NCI-H1105 treated with DMSO at 0.1 percent for 48 hours (cell line): Measurements from ENCODE around the gene GET4.
A peak's percentile ranks its signal among the peaks of the same experiment; 100 is the strongest.
"Not testable (repeated sequence)": the region's sequence is repeated elsewhere in the genome, so short reads cannot be mapped to it uniquely, and the experiment has no call there.

Source experiments
- DNase-seq: peaks from one replicate; lab custom pipeline; 2025; lab: John Stamatoyannopoulos, UW

GET4 gene

DNA sequence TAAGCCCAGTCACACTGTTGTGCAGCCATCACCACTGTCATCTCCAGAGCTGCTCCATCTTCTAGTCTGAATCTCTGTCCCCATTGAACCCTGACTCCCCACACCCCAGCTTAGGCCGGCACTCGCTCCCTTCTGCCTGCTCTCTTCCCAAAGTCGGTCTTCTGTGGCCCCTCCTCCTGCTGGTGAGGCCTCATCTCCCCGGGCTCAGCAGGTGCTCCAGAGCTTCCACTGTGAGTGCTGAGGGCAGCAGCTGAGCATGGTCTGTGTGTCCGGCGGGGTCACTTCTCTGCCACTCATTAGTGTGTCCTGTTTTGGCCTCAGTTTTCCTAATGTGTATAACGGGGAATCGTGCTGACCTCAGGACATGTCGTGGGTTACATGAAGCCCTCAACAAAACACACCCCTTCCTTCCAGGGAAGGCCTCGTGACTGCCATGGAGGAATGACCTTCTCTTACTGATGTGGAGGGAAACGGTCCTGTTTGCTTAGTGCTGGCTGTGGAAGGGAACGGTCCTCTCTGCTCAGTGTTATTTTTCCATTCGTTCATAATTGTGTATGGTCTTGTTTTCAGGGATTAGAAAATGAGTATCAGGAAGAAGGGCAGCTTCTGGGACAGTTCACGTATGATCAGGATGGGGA lies 4.3 kb upstream of the GET4 start:
- DNase-seq: no peak

DNA sequence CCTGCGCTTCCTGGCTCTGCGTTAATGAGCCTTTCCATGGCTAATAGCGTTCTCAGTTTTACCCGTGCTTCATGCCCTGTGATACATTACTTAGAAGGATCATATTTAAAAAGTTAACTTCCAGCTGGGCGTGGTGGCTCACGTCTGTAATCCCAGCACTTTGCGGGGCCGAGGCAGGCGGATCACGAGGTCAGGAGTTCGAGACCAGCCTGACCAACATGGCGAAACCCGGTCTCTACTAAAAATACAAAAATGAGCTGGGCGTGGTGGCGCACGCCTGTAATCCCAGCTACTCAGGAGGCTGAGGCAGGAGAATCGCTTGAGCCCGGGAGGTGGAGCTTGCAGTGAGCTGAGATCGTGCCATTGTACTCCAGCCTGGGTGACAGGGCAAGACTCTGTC lies 3.7 kb upstream of the GET4 start:
- DNase-seq: not testable (repeated sequence)

DNA sequence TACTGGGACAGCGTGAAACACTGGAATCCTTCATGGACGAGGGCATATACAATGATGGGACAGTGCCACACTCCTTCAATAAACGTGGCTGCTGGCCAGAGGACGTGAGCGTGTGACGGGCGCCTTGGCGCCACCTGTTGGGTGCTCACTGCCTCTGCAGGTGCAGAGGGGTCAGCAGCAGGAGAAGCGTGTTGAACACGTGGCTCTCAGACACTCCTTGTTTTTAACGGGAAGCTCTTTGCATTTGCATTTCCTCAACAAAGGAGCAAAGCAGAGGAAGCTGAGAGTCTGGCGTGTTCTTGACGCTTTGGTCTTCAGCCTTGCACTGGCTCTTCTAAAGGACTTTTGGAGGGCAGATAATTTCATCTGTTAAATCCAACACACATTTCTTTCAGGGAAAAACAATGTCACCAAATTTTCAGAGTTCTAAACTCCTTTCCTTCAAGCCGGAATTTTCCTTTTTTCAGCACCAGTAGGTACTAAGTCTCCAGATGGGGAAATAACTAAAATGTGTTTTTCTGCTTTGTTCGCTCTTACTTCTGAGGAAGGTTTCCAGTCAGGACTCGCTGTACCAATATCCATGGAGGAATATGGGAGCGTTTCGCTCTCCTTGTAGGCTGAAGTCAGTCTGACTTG lies 2.9 kb upstream of the GET4 start:
- peak; percentile 72 for DNase-seq

DNA sequence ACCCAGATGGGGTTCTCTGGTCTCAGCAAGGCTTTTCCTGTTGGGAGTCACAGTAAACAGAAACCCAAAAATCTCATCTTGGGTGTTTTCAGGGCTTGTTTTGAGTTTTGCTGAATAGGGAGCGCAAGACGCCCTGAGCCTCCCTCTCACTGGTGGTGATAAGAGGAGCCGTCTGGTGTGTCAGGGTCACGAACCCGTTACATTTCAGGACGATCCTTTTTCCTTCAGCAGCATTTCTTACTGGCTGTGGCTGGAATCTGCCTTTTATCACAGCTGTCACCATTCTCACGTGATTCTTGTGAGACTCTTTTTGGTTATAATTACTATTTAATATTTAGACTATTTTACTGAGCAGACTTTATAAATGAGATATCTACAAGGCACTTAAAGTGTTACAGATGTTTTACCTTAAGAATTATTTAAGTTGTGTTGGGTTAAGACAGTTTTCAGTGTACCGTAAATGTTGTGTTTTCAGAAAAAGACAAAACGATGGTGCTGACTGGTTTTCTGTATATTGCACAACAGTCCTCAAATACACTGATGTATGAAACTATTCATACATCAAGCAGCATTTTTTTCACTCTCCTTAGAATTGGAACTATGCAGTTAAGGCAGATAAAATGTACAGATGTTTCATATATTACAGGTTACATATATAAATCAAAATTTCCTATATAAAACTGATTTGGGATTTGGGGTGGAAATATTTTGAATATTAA lies 2.2 kb upstream of the GET4 start:
- DNase-seq: no peak

DNA sequence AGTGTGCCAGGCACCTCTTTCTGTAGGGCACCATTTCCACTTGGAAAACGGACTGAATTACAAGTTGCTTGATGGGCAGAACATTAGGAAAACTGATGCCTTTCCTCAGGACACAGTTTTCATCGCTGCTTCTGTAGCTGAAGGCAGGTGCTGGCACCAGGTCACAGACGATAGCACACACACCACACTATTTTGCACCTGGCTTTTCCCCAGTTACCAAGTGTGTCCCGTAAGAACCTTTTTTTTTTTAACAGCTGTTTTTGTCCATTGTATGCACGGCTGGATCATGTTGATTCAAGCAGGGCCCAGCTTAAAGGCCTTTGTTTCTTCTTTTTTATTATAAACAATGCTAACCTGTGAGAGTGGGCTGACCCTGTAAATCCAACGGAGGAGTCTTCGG lies 1.3 kb upstream of the GET4 start:
- DNase-seq: peak; percentile 59

DNA sequence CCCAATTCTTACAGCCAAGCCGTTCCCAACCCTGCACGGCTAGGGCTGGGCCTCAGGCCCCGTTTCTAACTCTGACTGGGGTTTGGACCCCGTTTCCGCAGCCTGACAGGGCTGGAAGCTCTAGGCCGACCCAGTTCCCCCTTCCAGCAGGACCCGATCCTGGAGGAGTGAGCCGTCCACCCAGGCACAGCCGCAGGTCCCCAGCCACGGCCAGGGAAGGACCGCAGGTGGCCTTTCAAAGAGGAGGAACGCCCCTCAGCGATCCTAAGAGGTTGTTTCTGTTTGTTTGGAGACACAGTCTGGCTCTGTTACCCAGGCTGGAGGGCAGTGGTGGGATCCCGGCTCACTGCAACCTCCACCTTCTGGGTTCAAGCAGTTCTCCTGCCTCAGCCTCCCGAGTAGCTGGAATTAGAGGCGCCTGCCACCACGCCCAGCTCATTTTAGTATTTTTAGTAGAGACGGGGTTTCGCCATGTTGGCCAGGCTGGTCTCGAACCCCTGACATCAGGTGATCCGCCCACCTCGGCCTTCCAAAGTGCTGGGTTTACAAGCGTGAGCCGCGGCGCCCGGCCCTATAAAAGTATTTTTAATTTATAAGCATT lies 778 bp upstream of the GET4 start:
- DNase-seq: peak; percentile 11

DNA sequence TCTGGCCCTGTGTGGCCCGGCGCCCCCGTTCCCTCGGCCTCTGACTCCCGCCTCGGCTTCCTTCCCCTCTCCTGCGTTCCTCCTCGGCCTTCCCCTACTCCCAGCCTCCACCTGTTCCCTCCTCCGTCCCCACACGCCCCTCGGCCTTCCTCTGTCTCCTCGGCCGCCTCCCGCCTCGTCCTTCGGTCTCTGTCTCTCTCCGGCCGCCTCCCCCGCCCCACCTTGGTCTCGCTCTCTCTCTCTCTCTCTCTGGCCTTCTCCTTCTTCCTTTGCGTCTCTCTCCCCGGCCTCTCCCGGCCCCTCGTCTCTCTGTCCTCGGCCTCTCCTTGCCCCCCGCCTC lies 588 bp downstream of the GET4 start:
- DNase-seq: peak; percentile 27

DNA sequence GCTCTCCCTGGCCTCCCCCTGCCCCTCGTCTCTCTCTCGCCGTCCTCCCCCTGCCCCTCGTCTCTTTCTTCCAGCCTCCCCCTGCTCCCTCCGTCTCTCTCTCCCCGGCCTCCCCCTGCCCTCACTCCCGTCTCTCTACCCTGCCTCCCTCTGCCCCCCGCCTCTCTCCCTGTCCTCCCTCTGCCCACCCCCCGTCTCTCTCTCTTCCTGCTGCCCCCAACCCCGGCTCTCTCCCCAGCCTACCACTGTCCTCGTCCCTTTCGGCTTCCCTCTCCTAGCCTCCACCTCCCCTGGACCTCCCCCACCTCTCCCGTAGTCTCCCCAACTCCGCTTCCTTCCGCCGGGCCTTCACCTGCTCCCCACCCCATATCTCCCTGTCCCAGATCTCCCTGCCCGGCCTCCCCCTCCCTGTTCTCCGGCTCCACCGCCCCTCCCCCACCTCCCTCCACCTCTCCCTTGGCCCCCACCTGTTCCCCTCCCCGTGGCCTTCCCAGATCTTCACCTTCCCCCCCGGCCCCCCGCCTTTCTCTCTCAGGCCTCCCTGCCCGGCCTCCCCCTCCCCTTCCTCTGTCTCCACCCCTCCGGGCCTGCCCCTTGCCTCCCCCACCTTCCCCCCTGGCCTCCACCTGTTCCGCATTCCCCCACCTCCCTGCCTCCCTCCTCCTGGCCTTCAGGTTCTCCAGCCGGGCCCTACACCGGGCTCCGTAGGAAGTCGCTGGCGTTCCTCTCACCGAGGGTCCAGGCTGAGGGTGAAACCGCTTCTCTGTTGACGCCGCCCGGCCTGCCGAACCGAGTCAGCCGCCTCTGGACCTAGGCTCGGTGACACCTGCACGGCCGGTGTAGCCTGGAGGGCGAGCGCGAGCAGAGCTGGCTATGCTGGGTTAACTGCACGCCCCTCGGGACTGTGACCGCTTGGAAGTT lies 1.2 kb downstream of the GET4 start:
- peak; percentile 4 for DNase-seq

DNA sequence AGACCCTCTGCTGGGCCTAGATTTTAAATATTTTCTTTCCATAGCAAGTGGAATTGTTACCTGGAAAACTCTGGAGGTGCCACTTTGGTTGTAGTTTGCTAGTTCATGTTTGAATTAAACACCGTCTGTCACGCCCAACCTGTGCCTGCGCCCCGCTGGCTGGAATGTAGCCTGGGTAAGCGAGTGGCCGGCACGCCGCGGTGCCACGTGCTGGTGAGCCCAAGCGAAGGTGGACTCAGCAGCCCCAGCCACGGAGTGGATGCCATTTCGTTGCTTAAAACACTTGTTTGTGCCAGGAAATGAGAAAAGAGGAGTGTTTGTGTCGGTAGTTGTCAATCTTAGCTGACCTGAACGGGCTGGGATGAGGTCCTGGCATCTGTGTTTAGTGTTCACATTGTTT lies 2.7 kb downstream of the GET4 start:
- no peak for DNase-seq

DNA sequence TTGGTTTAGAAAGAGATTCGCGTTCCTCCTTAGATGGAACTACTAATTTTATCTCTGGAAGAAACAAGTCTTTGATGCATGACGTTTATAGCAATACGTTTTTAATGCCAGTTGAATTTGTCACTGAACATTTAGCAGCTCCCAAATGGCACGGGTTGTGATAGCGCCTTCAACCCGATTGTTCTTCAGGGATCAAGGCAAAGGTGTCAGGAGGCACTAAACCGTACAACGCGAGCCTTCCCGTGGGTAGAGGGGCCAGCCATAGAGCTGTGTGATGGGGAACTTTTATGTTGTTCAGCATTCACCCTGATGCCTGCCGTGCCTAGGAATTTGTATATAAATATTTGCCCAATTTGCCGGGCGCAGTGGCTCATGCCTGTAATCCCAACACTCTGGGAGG lies 3.4 kb downstream of the GET4 start:
- DNase-seq: no peak

DNA sequence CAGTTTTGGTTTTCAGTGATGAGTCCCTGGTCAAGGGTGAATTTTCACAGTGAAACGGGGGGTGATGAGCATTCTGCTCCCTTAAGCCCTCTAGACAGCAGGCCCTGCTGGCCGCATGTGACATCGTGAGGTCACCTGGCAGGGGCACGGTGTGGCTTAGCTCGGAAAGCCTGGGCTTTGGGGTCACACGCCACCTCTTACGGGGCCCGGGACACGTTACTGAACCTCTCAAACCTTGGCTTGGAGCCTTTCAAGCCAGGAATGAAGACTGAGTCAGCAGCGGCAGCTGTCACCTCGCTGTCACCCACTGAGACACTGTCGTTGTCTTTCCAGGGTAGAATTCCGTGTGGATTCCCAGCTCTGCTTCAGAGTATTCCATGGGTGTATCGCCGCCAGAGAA lies 4.1 kb downstream of the GET4 start:
- no peak for DNase-seq

DNA sequence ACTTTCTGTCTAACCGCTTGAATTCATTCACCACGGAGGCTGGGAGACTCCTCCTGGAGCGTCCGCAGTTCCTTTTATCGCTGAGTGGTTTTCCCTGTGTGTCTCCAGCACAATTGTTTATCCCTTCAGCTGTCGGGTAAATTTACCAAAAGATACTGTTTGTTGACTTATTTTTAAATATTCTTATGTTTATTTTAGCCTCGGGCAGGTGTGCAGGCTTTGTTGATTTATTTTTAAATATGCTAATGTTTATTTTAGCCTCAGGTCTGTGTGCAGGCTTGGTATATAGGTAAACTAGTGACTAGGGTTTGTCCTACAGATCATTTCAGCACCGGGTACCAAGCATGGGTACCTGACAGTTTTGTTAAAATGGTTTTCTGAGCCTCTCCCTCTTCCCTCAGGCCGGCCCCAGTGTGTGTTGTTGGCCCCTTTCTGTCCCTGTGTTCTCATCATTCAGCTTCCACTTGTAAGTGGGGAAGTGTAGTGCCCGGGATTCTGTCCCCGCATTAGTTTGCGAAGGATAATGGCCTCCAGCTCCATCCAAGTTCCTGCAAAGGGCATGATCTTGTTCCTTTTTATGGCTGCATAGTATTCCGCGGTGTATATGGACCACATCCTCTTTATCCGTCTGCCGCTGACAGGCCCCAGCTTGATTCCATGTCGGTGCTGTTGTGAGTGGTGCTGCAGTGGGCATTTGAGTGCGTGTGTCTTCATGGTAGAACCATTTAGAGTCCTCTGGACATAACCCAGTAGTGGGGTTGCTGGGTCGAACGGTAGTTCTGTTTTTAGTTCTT lies 5.3 kb downstream of the GET4 start:
- DNase-seq: no peak

DNA sequence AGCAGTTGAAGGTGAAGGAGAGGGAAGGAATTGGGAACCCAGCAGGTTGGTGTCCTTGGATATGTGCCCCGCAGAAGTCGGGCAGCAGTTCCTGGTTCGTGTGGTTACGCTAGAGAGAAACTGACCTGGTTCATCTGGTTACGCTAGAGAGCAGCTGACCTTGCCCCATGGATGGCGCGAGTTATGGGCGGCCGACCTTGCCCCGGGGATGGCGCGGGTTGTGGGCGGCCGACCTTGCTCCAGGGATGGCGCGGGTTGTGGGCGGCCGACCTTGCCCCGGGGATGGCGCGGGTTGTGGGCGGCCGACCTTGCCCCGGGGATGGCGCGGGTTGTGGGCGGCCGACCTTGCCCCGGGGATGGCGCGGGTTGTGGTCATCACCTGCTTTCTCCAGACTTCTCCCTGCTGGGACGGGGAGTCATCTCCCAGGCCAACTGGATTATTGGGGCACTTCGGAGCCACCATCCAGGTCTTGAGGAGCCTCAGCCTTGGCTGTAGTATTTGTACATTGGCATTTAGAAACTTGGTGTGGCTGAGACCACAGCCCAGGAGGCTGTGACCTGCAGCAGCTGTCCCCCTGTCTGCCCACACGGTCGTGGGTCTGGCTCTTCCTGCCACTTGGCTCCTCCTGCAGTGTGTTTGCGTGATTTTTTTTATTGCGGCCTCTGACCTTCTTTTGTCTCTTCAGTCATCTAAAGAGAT lies 6.1 kb downstream of the GET4 start:
- no peak for DNase-seq

DNA sequence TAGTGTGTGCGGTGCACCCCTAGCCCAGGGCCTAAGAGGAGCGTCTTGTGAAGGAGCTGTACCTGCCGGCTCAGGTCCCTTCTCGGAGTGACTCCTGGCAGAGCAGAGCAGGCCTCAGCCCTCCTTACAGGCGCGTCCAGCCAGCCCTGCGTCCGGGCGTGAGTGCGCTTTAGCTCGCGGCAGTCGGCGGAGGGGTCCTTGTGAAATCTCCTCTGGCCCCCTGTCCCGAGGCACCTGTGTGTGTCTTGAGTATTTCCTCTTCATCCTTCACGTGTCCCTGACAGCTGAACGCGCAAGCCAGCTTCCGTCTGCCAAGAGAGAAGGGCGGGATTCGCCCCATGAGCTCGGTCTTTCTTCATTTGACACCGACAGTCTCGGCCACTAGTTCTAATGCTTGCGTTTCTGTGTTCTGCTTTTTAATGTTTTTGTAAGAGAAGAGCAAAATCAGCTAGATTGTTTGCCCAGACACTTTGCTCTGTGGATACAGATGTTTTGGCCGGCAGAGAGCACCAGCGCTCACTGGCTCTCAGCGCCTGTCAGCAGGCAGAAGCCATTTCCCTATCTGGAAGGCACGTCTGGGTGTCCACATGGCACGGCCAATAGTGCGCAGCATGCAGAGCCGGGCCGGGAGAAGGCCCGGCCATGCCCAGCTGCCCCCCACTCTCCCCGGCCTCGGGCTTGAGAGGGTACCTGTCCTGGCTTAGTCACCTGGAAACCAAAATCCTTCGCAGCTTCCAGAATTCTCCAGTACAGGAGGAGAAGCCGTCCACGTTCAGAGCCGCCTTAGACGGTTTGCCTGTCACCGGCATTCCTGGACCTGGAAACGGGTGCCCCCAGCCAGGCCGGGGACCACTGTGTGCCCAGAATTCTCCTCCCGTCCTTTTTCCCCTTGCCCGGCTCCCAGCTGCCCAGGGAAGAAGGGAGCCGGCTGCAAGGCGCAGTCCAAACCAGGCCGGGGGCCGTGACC lies 7.0 kb downstream of the GET4 start:
- DNase-seq: no peak

DNA sequence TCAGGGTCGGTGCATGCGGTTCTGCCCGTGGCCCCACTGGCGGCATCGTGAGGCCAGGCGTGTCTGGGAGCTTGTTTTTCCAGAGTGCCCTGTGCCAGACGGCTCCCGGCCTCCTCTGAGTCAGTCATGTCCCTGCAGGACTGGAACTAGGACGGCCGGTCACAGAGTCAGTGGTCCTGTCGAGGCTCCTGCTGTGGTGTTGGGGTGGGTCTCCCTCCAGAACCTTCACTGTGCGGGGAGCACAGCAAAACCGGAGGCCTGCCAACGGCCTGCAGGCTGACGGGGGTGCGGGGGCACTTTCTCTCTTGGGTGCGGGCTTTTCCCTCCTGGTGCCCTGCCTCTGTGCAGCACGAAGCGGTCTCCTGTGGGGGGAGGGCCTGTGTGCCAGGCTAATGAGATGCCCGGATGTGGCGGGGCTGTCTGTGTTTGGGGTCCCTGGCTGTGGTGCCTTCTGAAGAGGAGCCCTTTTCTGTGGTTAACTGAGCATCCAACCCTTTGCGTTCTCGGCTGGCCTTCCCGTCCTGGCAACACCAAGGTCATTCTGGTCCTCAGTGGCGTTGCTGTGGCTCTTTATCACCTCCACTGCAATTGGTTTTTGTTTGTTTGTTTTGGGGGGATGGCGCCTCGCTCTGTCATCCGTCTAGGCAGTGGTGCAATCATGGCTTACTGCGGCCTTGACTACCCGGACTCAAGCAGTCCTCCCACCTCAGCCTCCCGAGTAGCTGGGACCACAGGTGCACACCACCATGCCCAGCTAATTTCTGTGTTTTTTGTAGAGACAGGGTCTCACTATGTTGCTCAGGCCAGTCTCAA lies 8.0 kb downstream of the GET4 start:
- no peak for DNase-seq

DNA sequence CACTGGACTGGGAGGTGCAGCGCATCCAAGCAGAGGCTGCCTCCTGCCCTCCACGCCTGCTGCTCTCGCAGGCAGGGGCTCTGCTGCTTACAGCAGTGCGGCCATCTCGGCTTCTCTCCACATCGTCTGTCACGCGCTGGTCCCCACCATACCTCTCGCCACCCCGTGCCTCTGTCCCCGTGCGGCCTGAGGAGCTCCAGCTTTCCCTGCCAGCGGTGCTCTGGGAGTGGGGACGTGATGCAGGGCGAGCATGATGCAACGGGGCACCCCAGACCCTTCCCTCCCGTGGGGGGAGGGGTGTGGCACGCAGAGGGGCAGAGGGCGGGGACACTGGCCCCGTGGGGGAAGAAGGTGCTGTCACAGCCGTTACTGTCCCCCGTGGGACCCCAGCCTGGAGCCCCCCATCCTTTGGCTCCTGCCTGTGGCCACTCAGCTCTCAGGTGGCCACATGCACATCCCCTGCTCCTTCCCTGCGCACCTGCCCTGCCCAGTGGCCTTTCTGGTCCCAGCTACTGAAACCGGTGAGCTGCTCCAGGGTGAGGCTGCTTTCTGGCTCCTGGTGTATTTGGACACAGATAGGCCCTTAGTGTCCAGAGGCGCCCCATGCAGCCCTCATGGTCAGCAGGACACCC lies 9.0 kb downstream of the GET4 start:
- DNase-seq: no peak

DNA sequence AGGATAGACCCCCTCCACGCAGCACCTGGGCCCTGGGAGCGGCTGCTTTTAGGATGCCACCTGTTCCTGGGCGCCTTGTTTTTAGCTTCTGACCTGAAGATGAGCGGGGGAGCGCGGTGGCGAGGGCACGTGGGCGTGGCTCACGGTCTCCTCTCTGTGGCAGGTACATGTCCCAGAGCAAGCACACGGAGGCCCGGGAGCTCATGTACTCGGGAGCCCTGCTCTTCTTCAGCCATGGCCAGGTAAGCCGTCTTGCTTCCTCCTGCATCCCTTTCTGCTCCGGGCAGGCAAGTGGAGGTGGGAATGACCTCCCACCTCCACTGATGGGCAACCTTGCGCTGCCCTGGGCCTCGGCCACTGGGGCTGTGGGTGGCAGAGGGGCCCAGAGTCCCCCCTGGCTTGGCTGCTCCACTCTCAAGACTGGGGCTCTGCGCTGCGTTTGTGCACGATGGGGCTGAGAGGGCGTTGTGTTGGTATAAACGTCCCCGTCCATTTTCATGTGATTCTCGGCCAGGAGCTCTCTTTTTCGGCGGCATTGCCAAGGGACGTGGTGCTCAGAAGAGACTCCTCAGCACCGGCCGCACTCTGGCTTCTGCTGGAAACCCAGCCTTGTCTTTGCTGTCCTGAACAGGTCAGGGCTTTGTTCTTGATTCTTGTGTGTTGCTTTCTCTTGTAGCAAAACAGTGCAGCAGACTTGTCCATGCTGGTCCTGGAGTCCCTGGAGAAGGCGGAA lies 9.7 kb downstream of the GET4 start:
- DNase-seq: no peak
